ENCODE results near the gene MCTP1.

DNA sequence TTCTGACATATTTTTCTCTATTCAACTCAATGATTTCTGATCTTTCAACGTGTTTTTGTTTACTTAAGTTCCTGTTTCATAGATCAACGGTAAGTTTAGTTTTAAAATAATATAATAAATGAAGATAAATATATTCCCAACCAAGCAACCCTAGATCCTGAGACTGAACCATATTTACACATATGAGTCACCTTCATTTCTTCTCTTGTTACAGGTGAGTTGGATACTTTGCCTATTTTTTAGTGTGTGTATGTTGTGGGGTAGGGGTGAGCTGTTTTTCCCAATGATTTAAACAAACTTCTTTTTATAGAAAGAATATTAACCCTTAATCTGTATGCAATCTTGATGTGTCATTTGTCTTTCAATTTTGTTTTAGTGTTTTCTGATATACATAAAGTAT lies 186.9 kb downstream of the MCTP1 start:
- TF ChIP-seq, protein P1, sequence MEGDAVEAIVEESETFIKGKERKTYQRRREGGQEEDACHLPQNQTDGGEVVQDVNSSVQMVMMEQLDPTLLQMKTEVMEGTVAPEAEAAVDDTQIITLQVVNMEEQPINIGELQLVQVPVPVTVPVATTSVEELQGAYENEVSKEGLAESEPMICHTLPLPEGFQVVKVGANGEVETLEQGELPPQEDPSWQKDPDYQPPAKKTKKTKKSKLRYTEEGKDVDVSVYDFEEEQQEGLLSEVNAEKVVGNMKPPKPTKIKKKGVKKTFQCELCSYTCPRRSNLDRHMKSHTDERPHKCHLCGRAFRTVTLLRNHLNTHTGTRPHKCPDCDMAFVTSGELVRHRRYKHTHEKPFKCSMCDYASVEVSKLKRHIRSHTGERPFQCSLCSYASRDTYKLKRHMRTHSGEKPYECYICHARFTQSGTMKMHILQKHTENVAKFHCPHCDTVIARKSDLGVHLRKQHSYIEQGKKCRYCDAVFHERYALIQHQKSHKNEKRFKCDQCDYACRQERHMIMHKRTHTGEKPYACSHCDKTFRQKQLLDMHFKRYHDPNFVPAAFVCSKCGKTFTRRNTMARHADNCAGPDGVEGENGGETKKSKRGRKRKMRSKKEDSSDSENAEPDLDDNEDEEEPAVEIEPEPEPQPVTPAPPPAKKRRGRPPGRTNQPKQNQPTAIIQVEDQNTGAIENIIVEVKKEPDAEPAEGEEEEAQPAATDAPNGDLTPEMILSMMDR (conservative IDR thresholded peaks at IDR 0.05; ENCODE audit: low read depth, low read length) = no peak
- TF ChIP-seq EZH2 (IDR thresholded peaks at IDR 0.05; ENCODE audit: borderline replicate concordance, low read depth, low read length, poor library complexity, severe bottlenecking) = no peak
